Measurements from ENCODE around the gene TNRC6B. TPM values are rescaled to one million over a fixed set of nuclear protein-coding genes. Genes with fewer than 3 reads are reported as not detected.

TNRC6B gene
- total RNA-seq, 2 experiments from 2014 or later = 40.0 to 72.5 TPM

GRCh38 chr22:40270748-40271373 is 93.1 kb downstream of the TNRC6B start:
- Mint-ChIP-seq H3K27ac (no peak overlapping the region), H3K4me1 (peaks cover 11% of the 10 kb centered on the region), H3K4me3 (no peak overlapping the region), H3K27me3 (no peaks in the 10 kb centered on the region), H3K9me3 (ENCODE audit: low read depth) (no peaks in the 10 kb centered on the region), H3K36me3 (peaks cover 38% of the 10 kb centered on the region)
- CTCF ChIA-PET = no interaction called here
- ATAC-seq (no peak), DNase-seq (no peak)

GRCh38 chr22:40271440-40271839 is 93.7 kb downstream of the TNRC6B start:
- peaks cover 36% of the 10 kb centered on the region for H3K36me3 Mint-ChIP-seq

GRCh38 chr22:40273319-40273718 is 95.6 kb downstream of the TNRC6B start:
- Mint-ChIP-seq H3K27me3 (no peaks in the 10 kb centered on the region), H3K4me3 (no peak overlapping the region), H3K36me3 (peaks cover 35% of the 10 kb centered on the region), H3K4me1 (peaks cover 17% of the 10 kb centered on the region), H3K27ac (no peak overlapping the region), H3K9me3 (ENCODE audit: low read depth) (no peaks in the 10 kb centered on the region)
- CTCF ChIA-PET = interaction anchor here (1.4 kb wide), 1 partner anchor 75 kb away, joined by 4 read pairs; no protein-coding TSS in a partner anchor
- ATAC-seq (no peak), DNase-seq (no peak)

More at GRCh38 chr22:40271440-40271839, 93.7 kb downstream of the TNRC6B start:
- peaks cover 11% of the 10 kb centered on the region for H3K4me1 Mint-ChIP-seq
- no peaks in the 10 kb centered on the region for H3K9me3 Mint-ChIP-seq (ENCODE audit: low read depth)
- CTCF ChIA-PET = no interaction called here
- no peak overlapping the region for H3K4me3 Mint-ChIP-seq
- H3K27ac Mint-ChIP-seq = no peak overlapping the region
- DNase-seq (no peak), ATAC-seq (no peak)
- no peaks in the 10 kb centered on the region for H3K27me3 Mint-ChIP-seq

- CTCF ChIA-PET = interaction anchor here (1.0 to 1.4 kb wide), 2 partner anchors 70 to 71 kb away, joined by 3 to 5 read pairs; no protein-coding TSS in a partner anchor
- Mint-ChIP-seq H3K9me3 (ENCODE audit: low read depth) (no peaks in the 10 kb centered on the region), H3K27ac (peak overlapping the region; percentile 5), H3K4me3 (no peak overlapping the region), H3K4me1 (peaks cover 21% of the 10 kb centered on the region), H3K27me3 (no peaks in the 10 kb centered on the region), H3K36me3 (peaks cover 46% of the 10 kb centered on the region)
- no peak for ATAC-seq
- DNase-seq = no peak
Observed at GRCh38 chr22:40276996-40277823, 99.5 kb downstream of the TNRC6B start.

- ATAC-seq (no peak), DNase-seq (no peak)
- H3K4me3 Mint-ChIP-seq = no peak overlapping the region
- no peaks in the 10 kb centered on the region for H3K27me3 Mint-ChIP-seq
- no peak overlapping the region for H3K27ac Mint-ChIP-seq
- H3K36me3 Mint-ChIP-seq = peaks cover 53% of the 10 kb centered on the region
- CTCF ChIA-PET = no interaction called here
- no peaks in the 10 kb centered on the region for H3K9me3 Mint-ChIP-seq (ENCODE audit: low read depth)
- H3K4me1 Mint-ChIP-seq = peaks cover 24% of the 10 kb centered on the region
Observed at GRCh38 chr22:40279017-40279416, 101.3 kb downstream of the TNRC6B start.

- ATAC-seq = no peak
- Mint-ChIP-seq H3K27ac (no peak overlapping the region), H3K4me1 (peaks cover 34% of the 10 kb centered on the region), H3K27me3 (no peaks in the 10 kb centered on the region), H3K9me3 (ENCODE audit: low read depth) (no peaks in the 10 kb centered on the region), H3K36me3 (peaks cover 61% of the 10 kb centered on the region), H3K4me3 (no peak overlapping the region)
- CTCF ChIA-PET = no interaction called here
- DNase-seq = no peak
Observed at GRCh38 chr22:40281717-40282116, 104.0 kb downstream of the TNRC6B start.

GRCh38 chr22:40285513-40285912 is 107.8 kb downstream of the TNRC6B start:
- CTCF ChIA-PET = interaction anchor here (1.7 kb wide), 1 partner anchor 44 kb away, joined by 3 read pairs; no protein-coding TSS in a partner anchor

GRCh38 chr22:40289991-40290459 is 112.3 kb downstream of the TNRC6B start:
- CTCF ChIA-PET = interaction anchor here (0.8 to 2.4 kb wide), 2 partner anchors 34 to 58 kb away, joined by 4 to 9 read pairs; no protein-coding TSS in a partner anchor
- Mint-ChIP-seq H3K27me3 (no peaks in the 10 kb centered on the region), H3K27ac (peak overlapping the region; percentile 83), H3K9me3 (ENCODE audit: low read depth) (no peaks in the 10 kb centered on the region), H3K4me3 (peak overlapping the region; percentile 48), H3K36me3 (peaks cover 49% of the 10 kb centered on the region), H3K4me1 (peaks cover 56% of the 10 kb centered on the region)
- DNase-seq = peak; percentile 85
- peak; percentile 91 for ATAC-seq

More at GRCh38 chr22:40285513-40285912, 107.8 kb downstream of the TNRC6B start:
- Mint-ChIP-seq H3K4me1 (peaks cover 50% of the 10 kb centered on the region), H3K27ac (peak overlapping the region; percentile 39), H3K4me3 (peak overlapping the region; percentile 9), H3K36me3 (peaks cover 56% of the 10 kb centered on the region), H3K27me3 (no peaks in the 10 kb centered on the region), H3K9me3 (ENCODE audit: low read depth) (no peaks in the 10 kb centered on the region)
- ATAC-seq (no peak), DNase-seq (peak; percentile 50)

GRCh38 chr22:40290516-40290915 is 112.8 kb downstream of the TNRC6B start:
- CTCF ChIA-PET = interaction anchor here (0.8 to 2.4 kb wide), 2 partner anchors 33 to 57 kb away, joined by 4 to 9 read pairs; no protein-coding TSS in a partner anchor
- Mint-ChIP-seq H3K27ac (peak overlapping the region; percentile 83), H3K4me3 (peak overlapping the region; percentile 48), H3K9me3 (ENCODE audit: low read depth) (no peaks in the 10 kb centered on the region), H3K27me3 (no peaks in the 10 kb centered on the region), H3K4me1 (peaks cover 51% of the 10 kb centered on the region), H3K36me3 (peaks cover 48% of the 10 kb centered on the region)
- ATAC-seq (peak; percentile 18), DNase-seq (no peak)

GRCh38 chr22:40294696-40295095 is 117.0 kb downstream of the TNRC6B start:
- Mint-ChIP-seq H3K4me1 (peaks cover 26% of the 10 kb centered on the region), H3K36me3 (peaks cover 39% of the 10 kb centered on the region), H3K9me3 (ENCODE audit: low read depth) (no peaks in the 10 kb centered on the region), H3K27me3 (no peaks in the 10 kb centered on the region), H3K27ac (no peak overlapping the region), H3K4me3 (no peak overlapping the region)
- no peak for ATAC-seq
- no peak for DNase-seq
- CTCF ChIA-PET = no interaction called here

- Mint-ChIP-seq H3K27ac (no peak overlapping the region), H3K4me1 (peaks cover 24% of the 10 kb centered on the region)
- CTCF ChIA-PET = interaction anchor here (1.0 to 2.1 kb wide), 3 partner anchors 9 to 267 kb away, joined by 3 to 9 read pairs (median 3); no protein-coding TSS in a partner anchor
Observed at GRCh38 chr22:40300316-40300715, 122.6 kb downstream of the TNRC6B start.

GRCh38 chr22:40300884-40301672 is 123.4 kb downstream of the TNRC6B start:
- Mint-ChIP-seq H3K27ac (peak overlapping the region; percentile 61), H3K4me1 (peaks cover 24% of the 10 kb centered on the region), H3K36me3 (peaks cover 40% of the 10 kb centered on the region), H3K9me3 (ENCODE audit: low read depth) (no peaks in the 10 kb centered on the region), H3K27me3 (no peaks in the 10 kb centered on the region), H3K4me3 (no peak overlapping the region)
- DNase-seq = no peak
- ATAC-seq = peak; percentile 69
- CTCF ChIA-PET = interaction anchor here (1.0 to 2.1 kb wide), 2 partner anchors 47 to 268 kb away, joined by 3 to 9 read pairs; no protein-coding TSS in a partner anchor

More at GRCh38 chr22:40300316-40300715, 122.6 kb downstream of the TNRC6B start:
- Mint-ChIP-seq H3K27me3 (no peaks in the 10 kb centered on the region), H3K4me3 (no peak overlapping the region), H3K36me3 (peaks cover 44% of the 10 kb centered on the region), H3K9me3 (ENCODE audit: low read depth) (no peaks in the 10 kb centered on the region)
- DNase-seq = no peak
- no peak for ATAC-seq

- CTCF ChIA-PET = interaction anchor here (0.7 to 0.9 kb wide), 2 partner anchors 46 to 59 kb away, joined by 4 read pairs; no protein-coding TSS in a partner anchor
Observed at GRCh38 chr22:40302149-40302548, 124.4 kb downstream of the TNRC6B start.

More at GRCh38 chr22:40302149-40302548, 124.4 kb downstream of the TNRC6B start:
- H3K9me3 Mint-ChIP-seq (ENCODE audit: low read depth) = no peaks in the 10 kb centered on the region
- peaks cover 34% of the 10 kb centered on the region for H3K36me3 Mint-ChIP-seq
- no peak overlapping the region for H3K4me3 Mint-ChIP-seq
- DNase-seq = no peak
- H3K4me1 Mint-ChIP-seq = peaks cover 24% of the 10 kb centered on the region
- no peaks in the 10 kb centered on the region for H3K27me3 Mint-ChIP-seq
- ATAC-seq = no peak
- H3K27ac Mint-ChIP-seq = no peak overlapping the region

Data from activated CD8-positive, alpha-beta memory T cell treated with anti-CD3 and anti-CD28 coated beads, Interleukin-2, amount 10 ng/mL, durations not matched to agents 7 days and 5 days (primary cell).